Endodermal cell (in vitro differentiated cells): ENCODE measurements around the gene IGF2. TPM values are rescaled to one million over a fixed set of nuclear protein-coding genes. Genes with fewer than 3 reads are reported as not detected.

Source experiments
- DNase-seq: peaks from one replicate; pipeline ENCODE4 v3.0.0-alpha.2; 2017
- H3K27ac ChIP-seq: 2 replicates; pipeline ENCODE4 v1.5.1; 2013; ENCODE audit warnings: mild to moderate bottlenecking, low read depth, low read length, moderate library complexity
- H3K27me3 ChIP-seq: 2 replicates; pipeline ENCODE4 v1.6.1; 2013; ENCODE audit warnings: mild to moderate bottlenecking, low read length, moderate library complexity; ENCODE audit not compliant: insufficient read depth, control insufficient read depth, poor library complexity, severe bottlenecking
- H3K36me3 ChIP-seq: 2 replicates; pipeline ENCODE4 v1.7.0; 2013; ENCODE audit warnings: mild to moderate bottlenecking, low read length, moderate library complexity; ENCODE audit not compliant: control insufficient read depth, insufficient read depth
- H3K4me1 ChIP-seq: one replicate; pipeline ENCODE4 v1.7.0; 2013; ENCODE audit warnings: low read length; ENCODE audit not compliant: control insufficient read depth, insufficient read depth
- H3K4me3 ChIP-seq: 2 replicates; pipeline ENCODE4 v1.5.1; 2013; ENCODE audit warnings: mild to moderate bottlenecking, low read length, moderate library complexity
- H3K9ac ChIP-seq: 2 replicates; pipeline ENCODE4 v1.6.1; 2013; ENCODE audit warnings: mild to moderate bottlenecking, low read length, moderate library complexity; ENCODE audit not compliant: poor library complexity, severe bottlenecking; ENCODE audit errors: extremely low read depth
- H3K9me3 ChIP-seq: 2 replicates; pipeline ENCODE4 v1.6.1; 2013; ENCODE audit warnings: mild to moderate bottlenecking, low read length, moderate library complexity; ENCODE audit not compliant: control insufficient read depth
- H3K27ac Mint-ChIP-seq: 2 replicates; pipeline ENCODE4 v1.8.0; 2020; ENCODE audit warnings: mixed read lengths
- H3K27me3 Mint-ChIP-seq: 2 replicates; pipeline ENCODE4 v1.8.0; 2021; ENCODE audit warnings: mild to moderate bottlenecking, mixed read lengths; ENCODE audit not compliant: insufficient read depth
- H3K36me3 Mint-ChIP-seq: 2 replicates; pipeline ENCODE4 v1.8.0; 2020; ENCODE audit warnings: low read depth, mixed read lengths
- H3K4me1 Mint-ChIP-seq: 2 replicates; pipeline ENCODE4 v1.8.0; 2020; ENCODE audit warnings: mixed read lengths
- H3K4me3 Mint-ChIP-seq: 2 replicates; pipeline ENCODE4 v1.8.0; 2020; ENCODE audit warnings: mild to moderate bottlenecking, moderate library complexity, mixed read lengths
- H3K9me3 Mint-ChIP-seq: 2 replicates; pipeline ENCODE4 v1.8.0; 2020; ENCODE audit warnings: mild to moderate bottlenecking, mixed read lengths
- CTCF ChIP-seq: fragments of 200-600 bp; sonication (generic); conservative IDR thresholded peaks from 2 replicates; pipeline ENCODE4 v1.5.0; 2021; ENCODE audit warnings: antibody characterized with exemption, mild to moderate bottlenecking
- WGBS, 2 experiments: methylation state at CpG; one replicate each; pipeline versions ENCODE4 v1.1.5 to v1.1.7; 2013; ENCODE audit warnings: missing lambda C conversion rate in 2 of 2, mixed read lengths in 1 of 2; ENCODE audit not compliant: insufficient coverage in 1 of 2, insufficient read length in 1 of 2; 5-methylcytosine and 5-hydroxymethylcytosine counted together
- total RNA-seq, 2 donors: library from RNA; stranded (reverse); fragmentation: NEBNext Ultra II Directional in 1 of 2; extraction: Animal tissue kit (Norgen Biotek cat#: 25700) in 1 of 2; gene quantifications; 2 replicates in 1 of 2; 3 replicates in 1 of 2; pipeline ENCODE4 v1.2.1, GENCODE V29; 2021

Gene IGF2
- total RNA-seq, 2 donors from 2014 or later, result 0.80 to 5.1 TPM

GRCh38 chr11:2098691-2099515, 40.3 kb downstream of the IGF2 start:
- Histone ChIP-seq H3K4me3 (no peak overlapping the region), H3K9ac (no peak overlapping the region), H3K27ac (no peak overlapping the region), H3K36me3 (no peaks in the 10 kb centered on the region), H3K9me3 (no peaks in the 10 kb centered on the region), H3K27me3 (no peaks in the 10 kb centered on the region), H3K4me1 (peaks cover 6% of the 10 kb centered on the region)
- Mint-ChIP-seq H3K27ac (no peak overlapping the region), H3K4me1 (peaks cover 8% of the 10 kb centered on the region), H3K4me3 (no peak overlapping the region), H3K36me3 (no peaks in the 10 kb centered on the region), H3K27me3 (peaks cover 9% of the 10 kb centered on the region), H3K9me3 (no peaks in the 10 kb centered on the region)
- no peak for TF ChIP-seq CTCF
- DNase-seq, result no peak
- 90 to 91% methylated on average over 8 to 22 of the region's 22 CpGs for WGBS, 2 experiments

GRCh38 chr11:2097998-2098690, 41.0 kb downstream of the IGF2 start:
- H3K27me3 Mint-ChIP-seq, result peaks cover 11% of the 10 kb centered on the region
- no peaks in the 10 kb centered on the region for H3K27me3 ChIP-seq
- 86 to 89% methylated on average over 13 to 14 of the region's 14 CpGs for WGBS, 2 experiments
- no peak overlapping the region for H3K27ac ChIP-seq
- H3K36me3 Mint-ChIP-seq, result no peaks in the 10 kb centered on the region
- H3K9me3 ChIP-seq, result no peaks in the 10 kb centered on the region
- no peaks in the 10 kb centered on the region for H3K36me3 ChIP-seq
- H3K27ac Mint-ChIP-seq, result no peak overlapping the region
- DNase-seq, result no peak
- H3K4me3 ChIP-seq, result no peak overlapping the region
- H3K9ac ChIP-seq, result no peak overlapping the region
- no peak for TF ChIP-seq CTCF
- peaks cover 2% of the 10 kb centered on the region for H3K9me3 Mint-ChIP-seq
- peaks cover 8% of the 10 kb centered on the region for H3K4me1 Mint-ChIP-seq
- H3K4me1 ChIP-seq, result peaks cover 6% of the 10 kb centered on the region
- H3K4me3 Mint-ChIP-seq, result no peak overlapping the region

DNA sequence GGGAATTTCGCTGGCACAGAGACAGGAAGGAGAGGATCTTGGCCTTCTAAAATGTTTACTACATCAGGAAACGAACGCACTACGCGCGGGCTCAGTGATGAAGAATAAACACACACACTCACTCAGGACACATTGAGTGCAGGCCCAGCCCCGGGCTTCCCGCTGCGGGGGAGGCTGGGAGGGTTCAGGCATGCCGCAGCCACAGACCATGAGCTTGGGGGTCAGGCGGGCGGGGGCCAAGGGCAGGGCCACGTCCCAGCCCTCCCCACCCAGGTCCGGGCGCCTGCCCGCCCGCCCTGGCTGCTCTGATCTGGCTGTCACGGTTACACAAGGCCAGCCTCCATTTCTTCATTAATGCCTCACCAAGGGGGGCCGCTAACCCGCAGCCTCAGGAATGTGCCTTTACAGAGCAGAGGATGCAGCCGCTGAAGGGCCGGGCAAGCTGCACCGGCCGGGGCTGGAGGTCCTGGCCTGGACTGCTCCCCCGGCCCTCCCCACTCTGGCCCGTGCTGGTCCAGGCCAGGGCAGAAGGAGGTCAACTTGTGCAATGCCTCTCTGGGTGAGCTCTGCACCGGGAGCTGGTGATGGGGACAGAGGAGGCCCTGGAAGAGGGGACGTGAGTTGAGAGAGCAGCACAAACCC, 41.7 kb downstream of the IGF2 start:
- Mint-ChIP-seq H3K27ac (peak overlapping the region; percentile 75), H3K36me3 (no peaks in the 10 kb centered on the region), H3K9me3 (peaks cover 2% of the 10 kb centered on the region), H3K27me3 (peaks cover 11% of the 10 kb centered on the region), H3K4me3 (no peak overlapping the region), H3K4me1 (peaks cover 8% of the 10 kb centered on the region)
- Histone ChIP-seq H3K36me3 (no peaks in the 10 kb centered on the region), H3K9ac (no peak overlapping the region), H3K27ac (peak overlapping the region; percentile 38), H3K9me3 (no peaks in the 10 kb centered on the region), H3K27me3 (no peaks in the 10 kb centered on the region), H3K4me1 (peaks cover 6% of the 10 kb centered on the region), H3K4me3 (no peak overlapping the region)
- 32 to 36% methylated on average over 7 to 28 of the region's 28 CpGs for WGBS, 2 experiments
- DNase-seq, result peak; percentile 91
- no peak for TF ChIP-seq CTCF
